ENCODE data around the gene LRIG1.

Gene LRIG1

DNA sequence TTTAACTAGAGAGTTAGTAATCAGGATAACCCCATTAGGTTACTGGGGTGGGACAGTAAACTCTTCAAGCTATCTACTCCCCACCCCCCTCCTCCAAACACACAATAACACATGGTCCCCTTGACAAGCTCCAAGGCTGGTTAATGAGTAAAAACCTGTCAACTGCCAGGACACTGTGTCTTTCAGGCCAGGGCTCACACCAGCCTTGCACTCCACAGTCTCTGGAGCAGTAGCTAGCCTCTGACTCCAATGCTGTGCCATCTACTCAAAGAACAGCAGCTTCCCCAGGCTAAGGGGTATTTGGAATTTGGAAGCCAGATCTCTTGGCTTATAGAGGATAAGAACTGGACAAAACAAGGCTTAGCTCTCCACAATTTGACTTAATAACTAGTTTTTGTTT, 115.8 kb downstream of the LRIG1 start:
- no peak for DNase-seq
- intact Hi-C loops (cut with DNase I), result no loop called here

DNA sequence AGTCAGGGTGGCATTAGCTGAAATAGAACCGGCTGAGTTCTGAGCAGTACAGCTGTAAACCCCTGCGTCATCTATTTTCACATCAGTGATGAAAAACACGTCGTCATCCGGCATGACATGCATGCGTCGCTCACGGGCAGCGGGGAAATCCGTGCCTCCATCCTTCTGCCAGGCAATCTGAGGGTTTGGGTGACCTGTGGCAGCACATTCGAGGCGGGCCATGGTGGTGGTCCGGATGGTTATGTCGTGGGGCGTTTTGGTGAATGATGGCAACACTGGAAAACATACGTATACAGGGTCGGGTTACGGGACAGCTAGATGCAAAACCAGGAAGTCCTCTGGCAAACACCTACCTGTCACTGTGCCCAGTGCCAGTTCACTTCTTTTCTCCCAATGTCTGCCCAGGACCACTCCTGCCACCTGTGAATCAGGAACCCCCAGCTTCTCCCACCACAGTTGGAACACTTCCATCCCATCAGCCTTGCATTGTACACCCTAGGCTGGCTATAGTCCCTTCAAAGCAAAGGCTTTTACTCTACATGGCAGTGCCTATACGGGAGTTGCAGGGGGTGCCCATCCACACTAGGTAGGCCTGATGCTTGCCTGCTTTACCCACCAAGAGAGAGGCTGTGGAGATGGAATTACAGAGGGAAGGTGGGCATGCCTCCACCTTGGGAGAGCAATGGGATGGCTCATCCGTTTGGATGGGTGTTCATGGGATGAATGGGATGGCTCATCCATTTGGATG, 116.7 kb downstream of the LRIG1 start:
- intact Hi-C loops (cut with DNase I), result no loop called here
- DNase-seq, result peak in 1 of 42 donors; percentile 35

DNA sequence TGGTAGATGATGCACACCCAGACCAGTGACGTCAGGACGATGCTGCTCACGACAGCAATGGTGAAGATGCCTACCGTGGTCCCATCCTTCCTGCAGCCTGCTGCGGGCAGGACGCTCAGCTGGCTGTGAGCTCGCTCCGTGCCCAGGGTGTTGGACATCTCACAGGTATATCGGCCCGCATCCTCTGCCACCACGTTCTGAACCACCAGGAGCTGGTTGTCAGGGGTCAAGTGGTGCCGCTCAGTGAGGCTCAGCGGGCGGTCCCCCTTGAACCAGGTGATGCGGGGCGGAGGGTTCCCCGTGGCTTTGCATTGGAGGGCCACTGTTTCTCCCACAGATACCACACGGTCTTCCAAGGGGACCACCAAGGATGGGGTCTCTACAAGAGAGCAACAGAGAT, 117.8 kb downstream of the LRIG1 start:
- DNase-seq, result peak in 1 of 42 donors; percentile 38
- intact Hi-C loops (cut with DNase I), result no loop called here

DNA sequence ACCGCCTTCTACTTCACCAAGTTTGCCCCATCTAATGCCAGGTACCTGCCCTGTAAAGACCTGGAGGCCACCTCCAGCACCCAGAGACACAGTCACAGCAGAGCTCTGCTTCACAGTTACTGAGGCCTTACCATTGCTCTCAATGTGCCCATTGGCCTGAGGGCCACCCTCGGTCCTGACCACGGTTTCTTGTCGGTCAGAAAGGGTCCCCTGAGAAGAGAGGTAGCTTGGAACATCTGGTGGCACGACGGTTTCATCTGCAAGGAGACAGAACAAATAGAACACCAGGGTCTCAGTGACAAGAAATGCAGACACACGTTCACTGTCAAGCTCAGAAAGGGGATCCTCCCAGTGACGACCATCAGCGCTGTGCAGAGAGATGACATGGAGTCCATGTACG, 118.7 kb downstream of the LRIG1 start:
- intact Hi-C loops (cut with DNase I), result no loop called here

DNA sequence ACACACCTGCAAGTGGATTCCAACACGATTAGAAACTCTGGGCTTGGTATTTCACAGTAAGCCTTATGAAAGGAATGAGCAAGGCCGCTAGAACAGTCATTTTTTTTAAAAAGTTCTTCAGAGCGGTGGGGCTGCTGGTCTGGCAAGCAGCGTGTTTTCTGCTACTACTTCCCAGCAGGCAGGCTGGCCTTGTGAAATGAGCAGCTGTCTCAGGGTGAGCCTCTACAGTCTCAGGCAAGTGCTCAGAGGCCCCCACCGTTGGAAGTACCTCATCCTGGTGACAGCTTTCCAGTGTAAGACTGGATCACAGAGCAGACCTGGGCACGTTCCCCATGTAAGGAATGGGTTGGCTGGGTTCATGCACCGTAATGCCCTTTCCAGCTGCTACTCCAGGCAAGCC, 119.2 kb downstream of the LRIG1 start:
- intact Hi-C loops (cut with DNase I), result no loop called here
- peak in 1 of 42 donors; percentile 68 for DNase-seq

More for the DNA sequence above, 118.7 kb downstream of the LRIG1 start:
- no peak for DNase-seq

DNA sequence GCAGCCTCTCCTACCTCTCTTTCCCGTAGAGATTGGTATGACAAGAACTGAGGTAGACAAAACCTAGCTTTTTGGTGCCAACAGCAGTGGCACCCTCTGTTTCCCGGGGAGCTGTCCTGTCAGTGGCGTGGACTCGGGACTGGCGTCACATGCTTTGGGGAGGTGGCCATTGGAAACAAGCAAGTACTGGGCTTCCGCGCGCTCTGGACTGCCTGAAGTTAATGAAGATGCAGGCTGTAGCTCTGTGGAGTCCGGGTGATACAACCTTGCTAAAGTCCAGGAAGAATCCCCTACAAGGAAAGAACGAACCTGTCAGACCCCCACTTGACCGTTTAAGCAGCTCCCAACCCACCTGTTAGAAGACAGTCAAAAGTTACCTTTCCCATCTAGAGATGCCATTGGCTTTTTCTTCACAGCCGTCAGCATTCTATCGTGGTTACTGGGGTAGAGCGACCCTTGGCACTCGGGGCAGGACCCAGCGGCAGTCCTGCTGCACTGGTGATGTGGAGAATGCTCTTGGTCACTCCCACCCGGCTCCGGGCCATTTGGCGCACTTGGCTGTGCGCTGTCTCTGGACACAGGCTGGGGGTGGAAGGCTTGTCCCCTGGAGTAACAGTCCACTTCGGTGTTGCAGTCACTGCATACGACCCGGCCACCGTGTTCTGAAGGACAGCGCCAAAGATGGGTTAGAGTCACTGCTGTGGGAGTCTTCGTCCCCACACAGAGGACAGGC, 120.5 kb downstream of the LRIG1 start:
- intact Hi-C loops (cut with DNase I), result no loop called here
- peak in 2 of 42 donors; percentile 46 to 48 for DNase-seq

DNA sequence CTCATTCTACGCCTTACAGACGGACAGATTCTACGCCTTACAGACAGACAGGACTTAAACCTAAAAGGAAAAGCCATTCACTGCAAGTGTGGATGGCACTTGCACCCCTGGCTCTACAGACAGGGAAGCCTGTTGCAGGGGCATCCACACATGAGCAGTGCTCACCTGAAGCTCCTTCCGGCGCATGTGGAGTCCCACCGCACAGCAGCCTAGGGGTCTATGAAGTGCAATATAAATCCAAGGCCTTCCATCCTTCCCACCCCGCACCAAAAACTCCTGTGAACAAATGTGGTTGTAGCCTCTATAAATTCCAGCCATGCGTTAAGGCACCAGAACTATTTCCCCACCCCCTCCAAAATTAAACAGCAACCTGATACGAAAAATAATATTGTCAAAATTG, 121.3 kb downstream of the LRIG1 start:
- DNase-seq, result no peak
- intact Hi-C loops (cut with DNase I), result no loop called here

DNA sequence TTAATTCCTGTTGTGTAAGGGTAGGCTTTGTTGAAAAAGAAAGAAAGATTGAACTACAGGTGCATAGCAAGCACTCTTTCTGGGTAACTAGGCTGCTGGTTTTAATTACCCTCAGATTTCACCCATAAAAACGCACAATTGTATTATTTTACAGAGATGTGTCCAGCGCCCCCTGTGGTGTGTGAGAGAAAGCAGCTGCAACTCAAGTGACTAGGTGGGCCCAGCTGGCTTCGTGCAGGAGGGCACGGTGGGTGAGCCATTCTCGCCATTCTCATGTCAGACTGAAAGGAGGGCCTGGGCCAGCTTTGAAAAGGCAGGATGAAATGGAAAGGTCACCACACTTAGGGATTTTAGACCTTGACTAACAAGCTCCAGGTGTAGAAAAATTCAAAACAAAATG, 122.6 kb downstream of the LRIG1 start:
- peak in 2 of 42 donors; percentile 53 to 72 for DNase-seq
- intact Hi-C loops (cut with DNase I), result no loop called here

DNA sequence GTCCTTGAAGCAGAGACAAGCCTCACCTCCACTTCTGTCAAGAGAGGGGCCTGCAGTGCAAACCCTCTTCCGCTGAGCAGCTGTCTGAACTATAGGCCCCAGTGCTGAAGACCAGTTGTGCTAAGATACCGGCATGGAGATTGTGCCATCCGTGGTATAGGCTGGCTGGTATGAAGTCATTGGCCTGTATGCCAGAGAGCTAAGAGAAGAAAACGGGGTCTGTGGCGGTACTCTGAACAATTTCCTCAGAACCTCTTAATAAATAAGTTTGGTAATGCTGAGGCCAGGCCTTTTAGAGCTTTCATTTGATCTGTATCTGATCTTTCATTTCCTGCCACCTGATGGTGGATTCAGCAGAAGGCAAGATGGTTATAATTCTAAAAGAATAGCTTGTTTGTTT, 123.0 kb downstream of the LRIG1 start:
- no peak for DNase-seq
- intact Hi-C loops (cut with DNase I), result no loop called here

DNA sequence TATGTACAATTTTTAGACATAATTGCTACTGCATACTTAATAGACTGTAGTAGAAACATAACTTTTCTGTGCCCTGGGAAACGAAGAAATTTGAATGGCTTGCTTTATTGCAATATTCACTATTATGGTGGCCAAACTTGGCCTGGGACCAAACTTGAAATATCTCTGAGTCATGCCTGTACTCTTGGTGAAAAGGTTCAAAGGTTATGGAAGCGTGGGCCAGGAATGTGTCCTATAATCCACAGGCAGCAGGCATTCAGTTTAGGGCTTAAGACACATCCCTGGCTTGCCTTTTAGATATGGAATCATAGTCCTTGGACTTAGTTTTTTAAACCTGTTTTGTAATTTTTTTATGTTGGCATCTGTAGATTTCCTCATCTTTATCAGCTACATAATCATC, 124.3 kb downstream of the LRIG1 start:
- intact Hi-C loops (cut with DNase I), result no loop called here

DNA sequence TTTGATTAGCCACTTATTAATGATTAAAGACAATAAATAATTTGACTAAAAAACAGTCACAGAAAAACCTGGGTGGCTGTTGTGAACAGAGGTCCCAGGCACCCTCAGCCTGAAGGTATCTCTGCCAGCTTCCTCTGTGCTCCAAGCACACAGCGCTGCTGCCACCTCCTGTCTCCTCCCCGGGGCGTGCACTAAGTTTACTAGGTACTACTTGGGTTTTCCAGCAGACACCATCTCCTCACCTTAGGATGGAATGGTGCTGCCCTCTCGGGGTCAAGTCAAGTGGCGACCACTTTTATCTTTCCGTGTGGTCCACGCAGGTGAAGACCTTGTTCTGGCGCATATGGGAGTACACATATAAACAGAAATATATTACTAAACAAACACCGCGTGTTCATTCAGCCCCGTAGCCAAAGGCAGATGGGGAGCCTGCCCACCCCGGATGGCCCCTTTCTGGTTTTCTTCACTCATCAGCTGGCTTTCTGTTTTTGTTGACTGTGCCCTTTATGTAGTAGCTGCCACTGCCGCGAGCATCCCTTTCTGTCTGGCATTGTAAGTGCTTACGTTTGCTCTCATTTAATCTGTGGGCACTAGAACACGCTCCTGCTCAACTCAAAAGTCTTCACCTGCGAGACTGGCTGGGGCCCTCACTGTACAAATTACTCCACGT, 128.0 kb downstream of the LRIG1 start:
- peak in 29 of 42 donors; percentile 35 to 83 (median 58) for DNase-seq
- intact Hi-C loops (cut with DNase I), result loop anchor here (5.0 kb wide), 1 partner anchor 96 kb away; no protein-coding TSS in a partner anchor

More for the DNA sequence above, 124.3 kb downstream of the LRIG1 start:
- DNase-seq, result no peak

DNA sequence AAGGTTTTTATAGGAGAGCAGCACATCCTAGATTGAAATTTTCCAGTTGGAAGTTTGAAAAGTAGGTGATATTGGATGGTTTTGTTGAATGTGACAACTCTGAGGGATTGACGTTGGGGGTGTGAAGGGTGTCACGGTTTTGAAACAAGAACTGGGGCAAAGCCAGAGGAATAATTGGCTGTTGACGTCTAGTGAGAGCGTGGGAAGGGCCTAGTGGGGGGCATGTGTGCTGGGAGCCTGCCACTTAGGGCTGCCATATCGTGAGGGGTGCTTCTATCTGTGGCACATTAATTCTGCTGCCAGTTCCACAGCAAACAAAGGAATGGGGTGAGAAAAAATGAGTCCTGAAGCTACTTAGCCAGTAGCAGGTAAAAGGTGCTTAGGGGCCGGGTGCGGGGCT, 129.4 kb downstream of the LRIG1 start:
- intact Hi-C loops (cut with DNase I), result loop anchor here (5.0 kb wide), 1 partner anchor 94 kb away; no protein-coding TSS in a partner anchor
- DNase-seq, result peak in 21 of 42 donors; percentile 23 to 80 (median 43)

DNA sequence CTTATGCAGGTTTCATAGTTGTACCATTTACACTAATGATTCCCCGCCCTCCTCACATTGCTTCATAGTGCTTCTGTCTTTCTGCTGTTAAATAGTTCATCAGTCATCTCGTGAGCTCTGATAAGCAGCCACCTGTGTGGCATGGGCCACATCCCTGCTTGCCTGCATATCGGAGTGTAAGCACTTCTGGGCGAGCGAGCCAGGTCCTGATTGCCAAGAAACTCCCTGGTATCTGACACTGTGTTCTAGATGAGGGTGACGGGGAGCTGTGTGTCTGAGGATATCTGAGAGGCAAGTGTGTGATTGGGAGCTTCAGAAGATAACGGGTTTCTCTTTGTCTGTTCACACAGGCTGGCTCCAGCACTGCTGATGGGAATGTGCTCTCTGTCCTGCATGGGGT, 130.6 kb downstream of the LRIG1 start:
- no peak for DNase-seq
- intact Hi-C loops (cut with DNase I), result loop anchor here (5.0 kb wide), 1 partner anchor 93 kb away; no protein-coding TSS in a partner anchor

DNA sequence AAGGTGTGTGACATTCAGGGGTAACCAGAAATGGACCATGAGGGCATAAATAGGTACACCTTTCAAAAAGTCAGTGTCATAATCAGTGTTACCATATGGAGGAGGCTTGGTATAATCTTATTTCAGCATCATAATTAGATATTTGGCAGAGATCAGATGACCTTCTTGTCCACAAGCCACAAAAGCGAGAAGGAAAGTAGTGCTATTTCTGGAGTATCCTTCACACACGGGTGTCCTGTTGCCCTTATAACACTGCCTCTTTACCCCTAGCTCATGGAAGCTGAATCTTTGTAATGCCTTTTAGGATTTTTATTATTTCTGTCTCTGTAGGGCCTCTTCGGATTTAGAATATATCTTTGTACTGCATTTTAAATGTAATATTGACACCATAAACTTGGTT, 132.8 kb downstream of the LRIG1 start:
- intact Hi-C loops (cut with DNase I), result no loop called here
- no peak for DNase-seq

DNA sequence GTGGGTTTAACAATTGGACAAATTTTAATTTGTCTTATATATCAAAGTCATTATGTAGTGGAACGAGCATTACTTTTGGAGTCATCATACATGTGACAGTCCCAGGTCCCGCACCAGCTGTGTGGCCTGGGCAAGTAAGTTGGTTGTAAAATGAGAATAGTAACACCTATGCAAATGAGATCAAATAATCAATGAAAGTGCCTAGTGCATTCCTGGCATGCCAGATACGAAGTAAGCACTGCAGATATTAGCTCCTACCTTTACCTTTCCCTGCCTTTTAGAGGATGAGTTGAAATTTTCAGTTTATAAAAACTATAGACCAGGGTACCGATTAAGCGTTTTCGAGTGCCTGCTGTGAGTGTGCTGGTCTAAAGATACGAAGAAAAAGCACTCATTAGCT, 134.1 kb downstream of the LRIG1 start:
- intact Hi-C loops (cut with DNase I), result no loop called here
- no peak for DNase-seq

DNA sequence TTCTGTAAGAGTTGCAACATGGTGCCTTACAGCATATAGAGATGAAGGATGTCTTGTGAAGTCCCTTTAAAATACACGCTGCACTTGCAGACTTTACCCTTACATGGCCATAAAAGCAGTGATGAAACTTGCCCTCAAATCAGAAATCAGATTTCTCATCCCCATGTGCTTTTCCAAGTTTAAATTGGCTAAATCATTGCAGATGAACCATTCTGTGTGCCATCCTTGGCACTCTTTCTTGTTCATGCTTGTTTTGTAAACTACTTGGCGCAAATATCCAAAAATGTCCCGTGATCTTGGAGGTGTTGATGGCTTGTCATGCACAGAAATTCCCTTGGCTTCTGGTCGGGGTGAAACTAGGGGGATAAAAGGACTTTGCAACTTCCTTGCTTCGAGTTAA, 135.7 kb downstream of the LRIG1 start:
- no peak for DNase-seq
- intact Hi-C loops (cut with DNase I), result no loop called here

DNA sequence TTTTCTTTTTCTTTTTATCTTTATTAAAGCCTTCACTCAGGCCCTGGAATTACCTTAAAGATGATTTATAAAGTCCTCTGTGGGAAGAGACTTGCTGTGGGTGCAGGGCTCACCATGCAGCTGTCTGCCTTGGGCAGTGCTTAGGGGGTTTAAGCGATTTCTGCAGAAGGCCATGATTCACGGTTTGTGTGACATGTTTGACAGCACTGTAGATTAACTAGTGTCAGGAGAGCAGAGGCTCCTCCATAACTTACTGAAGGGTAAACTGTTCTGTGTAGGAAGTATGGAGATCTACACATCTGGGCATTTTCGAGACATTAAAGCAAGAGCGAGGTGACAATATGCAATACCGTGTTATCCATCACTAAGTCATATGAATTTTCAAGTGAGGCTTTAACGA, 137.7 kb downstream of the LRIG1 start:
- no peak for DNase-seq
- intact Hi-C loops (cut with DNase I), result no loop called here

DNA sequence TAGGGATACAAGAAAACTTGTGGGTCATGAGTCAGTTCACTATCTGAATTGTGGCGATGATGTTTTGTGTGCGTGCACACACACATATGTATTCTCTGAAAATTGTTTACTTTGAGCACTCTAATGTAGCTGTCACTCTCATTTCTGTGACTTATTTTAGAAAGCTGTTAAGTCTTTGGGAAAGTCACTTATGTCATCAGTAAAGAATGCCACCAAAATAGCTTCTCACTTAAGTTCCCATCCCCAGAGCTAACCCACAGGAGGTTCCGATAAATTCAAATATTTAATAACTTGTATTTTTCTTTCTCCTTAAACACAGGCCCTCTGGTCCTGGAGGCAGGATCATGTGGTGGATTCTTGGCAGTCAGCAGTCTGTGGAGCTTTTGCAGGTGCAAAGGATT, 138.3 kb downstream of the LRIG1 start:
- no peak for DNase-seq
- intact Hi-C loops (cut with DNase I), result no loop called here

DNA sequence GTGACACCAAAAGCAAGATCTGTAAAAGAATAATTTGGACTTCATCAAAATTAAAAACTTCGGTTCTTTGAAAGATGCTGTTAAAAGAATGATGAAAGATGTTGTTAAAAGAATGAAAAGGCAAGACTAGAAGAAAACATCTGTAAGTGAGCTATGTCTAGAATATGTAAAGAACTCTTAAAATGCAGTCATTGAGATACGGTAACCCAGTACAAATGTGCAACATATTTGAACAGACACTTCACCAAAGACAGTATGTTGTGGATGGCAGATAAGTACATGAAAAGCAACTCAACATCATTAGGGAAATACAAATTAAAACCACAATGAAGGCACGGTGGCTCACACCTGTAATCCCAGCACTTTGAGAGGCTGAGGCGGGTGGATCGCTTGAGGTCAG, 139.5 kb downstream of the LRIG1 start:
- no peak for DNase-seq
- intact Hi-C loops (cut with DNase I), result no loop called here

DNA sequence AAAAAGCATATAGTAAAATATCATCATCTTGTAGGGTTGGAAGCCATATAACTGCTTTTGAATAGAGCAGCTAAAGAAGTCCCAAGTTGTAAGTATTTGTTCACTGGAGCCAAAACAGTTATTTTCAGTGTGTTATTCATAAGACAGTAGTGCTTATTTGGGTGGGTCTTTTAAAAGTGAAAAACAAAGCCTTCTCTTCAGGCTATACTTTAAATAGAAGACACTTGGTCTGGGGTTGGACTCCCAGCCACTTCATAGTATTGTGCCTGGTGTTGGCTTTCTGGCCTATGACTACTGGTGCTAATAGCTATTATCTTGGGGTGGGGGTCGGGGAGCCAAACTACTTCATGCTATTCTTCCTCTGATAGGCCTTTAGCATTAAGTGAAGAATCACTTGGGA, 144.8 kb downstream of the LRIG1 start:
- no peak for DNase-seq
- intact Hi-C loops (cut with DNase I), result no loop called here
